ENCODE measurements around the gene IGLON5.

- TF ChIP-seq POLR2AphosphoS5 (IDR thresholded peaks at IDR 0.05) (no peak), POLR2A (IDR thresholded peaks at IDR 0.05) (no peak), CTCF (IDR thresholded peaks at IDR 0.05) (no peak), EP300 (IDR thresholded peaks at IDR 0.05) (no peak)
Observed at GRCh38 chr19:51318687-51319648, 7.5 kb downstream of the IGLON5 start.

Data from gastroesophageal sphincter (tissue), 3 donors.